Hepatocyte (in vitro differentiated cells): ENCODE measurements around the gene LIN7B. TPM values are rescaled to one million over a fixed set of nuclear protein-coding genes. Genes with fewer than 3 reads are reported as not detected.

Source experiments
- DNase-seq: peaks from one replicate; pipeline ENCODE4 v3.0.0-alpha.2; 2016; ENCODE audit warnings: low spot score
- H2AFZ ChIP-seq: fragments of 200-600 bp; sonication (generic); 2 replicates; pipeline ENCODE4 v1.6.0; 2016; ENCODE audit warnings: antibody characterized with exemption, mild to moderate bottlenecking
- H3K27ac ChIP-seq: fragments of 200-600 bp; sonication (generic); 2 replicates; pipeline ENCODE4 v1.5.1; 2016; ENCODE audit warnings: mild to moderate bottlenecking
- H3K27me3 ChIP-seq: fragments of 200-600 bp; sonication (generic); 2 replicates; pipeline ENCODE4 v1.6.1; 2016
- H3K36me3 ChIP-seq: fragments of 200-600 bp; sonication (generic); replicated peaks from 2 replicates; pipeline ENCODE4 v1.5.1; 2016; ENCODE audit warnings: low read depth; ENCODE audit not compliant: insufficient read depth
- H3K4me1 ChIP-seq: fragments of 200-600 bp; sonication (generic); 2 replicates; pipeline ENCODE4 v1.5.1; 2016; ENCODE audit warnings: mild to moderate bottlenecking, moderate library complexity; ENCODE audit not compliant: insufficient read depth
- H3K4me2 ChIP-seq: fragments of 200-600 bp; sonication (generic); 2 replicates; pipeline ENCODE4 v1.6.0; 2016
- H3K4me3 ChIP-seq: fragments of 200-600 bp; sonication (generic); 2 replicates; pipeline ENCODE4 v1.5.1; 2016; ENCODE audit warnings: mild to moderate bottlenecking
- H3K79me2 ChIP-seq: fragments of 200-600 bp; sonication (generic); 2 replicates; pipeline ENCODE4 v1.6.0; 2017; ENCODE audit warnings: mild to moderate bottlenecking
- H3K9me2 ChIP-seq: fragments of 200-600 bp; sonication (generic); replicated peaks from 2 replicates; pipeline ENCODE4 v1.6.0; 2017; ENCODE audit warnings: mild to moderate bottlenecking; ENCODE audit not compliant: insufficient read depth
- H3K9me3 ChIP-seq: fragments of 200-600 bp; sonication (generic); 2 replicates; pipeline ENCODE4 v1.5.1; 2016; ENCODE audit warnings: low read depth, mild to moderate bottlenecking
- H4K20me1 ChIP-seq: fragments of 200-600 bp; sonication (generic); 2 replicates; pipeline ENCODE4 v1.6.0; 2016; ENCODE audit warnings: mild to moderate bottlenecking; ENCODE audit not compliant: insufficient read depth, poor library complexity, severe bottlenecking
- EZH2 ChIP-seq: fragments of 200-600 bp; sonication (generic); IDR thresholded peaks from 2 replicates; pipeline ENCODE4 v1.6.1; 2016; ENCODE audit warnings: antibody characterized with exemption, mild to moderate bottlenecking, borderline replicate concordance
- EZH2phosphoT487 ChIP-seq: fragments of 200-600 bp; sonication (generic); IDR thresholded peaks from one replicate; pipeline ENCODE4 v1.6.1; 2018; ENCODE audit warnings: antibody characterized with exemption, mild to moderate bottlenecking, low read depth, moderate library complexity; ENCODE audit not compliant: unreplicated experiment, severe bottlenecking
- WGBS: methylation state at CpG from one replicate; pipeline ENCODE4 v1.1.6; 2016; ENCODE audit warnings: low lambda C conversion rate; ENCODE audit errors: missing lambda C conversion rate; 5-methylcytosine and 5-hydroxymethylcytosine counted together
- polyA plus RNA-seq: library from polyadenylated mRNA; unstranded; fragments of >200 nt; fragmentation: Nextera tagmentation; extraction: Ambion mirVana; gene quantifications from 2 replicates; pipeline ENCODE4 v1.2.1, GENCODE V29; 2016
- total RNA-seq: library from RNA; depleted of rRNA; stranded (reverse); fragments of >200 nt; gene quantifications from 2 replicates; pipeline ENCODE4 v1.2.3, GENCODE V29; 2014
- TF ChIP-seq, protein P1 (sequence below): fragments of 200-600 bp; sonication (generic); IDR thresholded peaks from 2 replicates; pipeline ENCODE4 v1.5.1; 2016; ENCODE audit warnings: antibody characterized with exemption, mild to moderate bottlenecking; ENCODE audit not compliant: poor library complexity

LIN7B gene
- total and polyA plus RNA-seq, 2 experiments from 2014 or later, result 8.7 to 18.0 TPM

DNA sequence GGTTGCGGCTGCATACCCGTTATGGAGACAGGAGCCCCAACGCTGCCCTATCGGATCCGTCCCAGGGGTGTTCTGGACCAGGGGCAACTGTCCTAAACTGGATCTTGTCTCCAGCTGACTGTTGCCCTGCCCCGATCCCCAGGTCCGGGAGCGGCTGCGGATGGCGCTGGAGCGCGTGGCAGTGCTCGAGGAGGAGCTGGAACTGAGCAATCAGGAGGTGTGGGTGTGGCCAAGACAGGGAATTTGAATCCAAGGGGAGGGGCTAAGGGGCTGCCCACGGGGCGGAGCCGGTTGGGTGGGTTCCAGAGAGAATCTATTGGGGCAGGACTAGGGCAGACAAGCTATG, 15.0 kb downstream of the LIN7B start:
- H4K20me1 ChIP-seq, result no peaks in the 10 kb centered on the region
- H3K27ac ChIP-seq, result no peak overlapping the region
- no peak overlapping the region for H2AFZ ChIP-seq
- no peak overlapping the region for H3K4me3 ChIP-seq
- H3K36me3 ChIP-seq, result no peaks in the 10 kb centered on the region
- no peak for DNase-seq
- H3K9me3 ChIP-seq, result no peaks in the 10 kb centered on the region
- no peaks in the 10 kb centered on the region for H3K4me1 ChIP-seq
- H3K9me2 ChIP-seq, result no peaks in the 10 kb centered on the region
- H3K79me2 ChIP-seq, result no peaks in the 10 kb centered on the region
- no peaks in the 10 kb centered on the region for H3K27me3 ChIP-seq
- TF ChIP-seq EZH2, result no peak
- TF ChIP-seq, protein P1, sequence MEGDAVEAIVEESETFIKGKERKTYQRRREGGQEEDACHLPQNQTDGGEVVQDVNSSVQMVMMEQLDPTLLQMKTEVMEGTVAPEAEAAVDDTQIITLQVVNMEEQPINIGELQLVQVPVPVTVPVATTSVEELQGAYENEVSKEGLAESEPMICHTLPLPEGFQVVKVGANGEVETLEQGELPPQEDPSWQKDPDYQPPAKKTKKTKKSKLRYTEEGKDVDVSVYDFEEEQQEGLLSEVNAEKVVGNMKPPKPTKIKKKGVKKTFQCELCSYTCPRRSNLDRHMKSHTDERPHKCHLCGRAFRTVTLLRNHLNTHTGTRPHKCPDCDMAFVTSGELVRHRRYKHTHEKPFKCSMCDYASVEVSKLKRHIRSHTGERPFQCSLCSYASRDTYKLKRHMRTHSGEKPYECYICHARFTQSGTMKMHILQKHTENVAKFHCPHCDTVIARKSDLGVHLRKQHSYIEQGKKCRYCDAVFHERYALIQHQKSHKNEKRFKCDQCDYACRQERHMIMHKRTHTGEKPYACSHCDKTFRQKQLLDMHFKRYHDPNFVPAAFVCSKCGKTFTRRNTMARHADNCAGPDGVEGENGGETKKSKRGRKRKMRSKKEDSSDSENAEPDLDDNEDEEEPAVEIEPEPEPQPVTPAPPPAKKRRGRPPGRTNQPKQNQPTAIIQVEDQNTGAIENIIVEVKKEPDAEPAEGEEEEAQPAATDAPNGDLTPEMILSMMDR, result no peak
- no peak for TF ChIP-seq EZH2phosphoT487
- 81% methylated on average over 15 of the region's 16 CpGs for WGBS
- no peak overlapping the region for H3K4me2 ChIP-seq

DNA sequence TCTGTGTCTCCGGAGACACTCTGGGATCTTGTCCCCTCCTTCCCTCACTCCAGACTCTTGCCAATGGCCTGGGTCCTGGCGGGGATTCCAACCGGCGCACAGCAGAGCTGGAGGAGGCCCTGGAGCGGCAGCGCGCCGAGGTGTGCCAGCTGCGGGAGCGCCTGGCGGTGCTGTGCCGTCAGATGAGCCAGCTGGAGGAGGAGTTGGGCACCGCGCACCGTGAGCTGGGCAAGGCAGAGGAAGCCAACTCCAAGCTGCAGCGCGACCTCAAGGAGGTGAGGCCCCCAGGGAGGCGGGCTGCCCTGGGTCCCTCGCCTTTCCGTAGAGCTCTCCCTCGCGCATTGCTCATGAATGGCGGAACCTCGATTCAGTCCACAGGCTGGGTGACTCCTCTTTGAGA, 16.2 kb downstream of the LIN7B start:
- TF ChIP-seq EZH2phosphoT487, result no peak
- no peak overlapping the region for H3K27ac ChIP-seq
- H3K27me3 ChIP-seq, result no peaks in the 10 kb centered on the region
- no peak overlapping the region for H3K4me2 ChIP-seq
- H3K79me2 ChIP-seq, result no peaks in the 10 kb centered on the region
- H2AFZ ChIP-seq, result no peak overlapping the region
- H3K4me3 ChIP-seq, result no peak overlapping the region
- H3K36me3 ChIP-seq, result no peaks in the 10 kb centered on the region
- H3K9me2 ChIP-seq, result no peaks in the 10 kb centered on the region
- H4K20me1 ChIP-seq, result no peaks in the 10 kb centered on the region
- WGBS, result 97% methylated on average over 24 of the region's 24 CpGs
- no peaks in the 10 kb centered on the region for H3K4me1 ChIP-seq
- no peak for DNase-seq
- no peaks in the 10 kb centered on the region for H3K9me3 ChIP-seq

DNA sequence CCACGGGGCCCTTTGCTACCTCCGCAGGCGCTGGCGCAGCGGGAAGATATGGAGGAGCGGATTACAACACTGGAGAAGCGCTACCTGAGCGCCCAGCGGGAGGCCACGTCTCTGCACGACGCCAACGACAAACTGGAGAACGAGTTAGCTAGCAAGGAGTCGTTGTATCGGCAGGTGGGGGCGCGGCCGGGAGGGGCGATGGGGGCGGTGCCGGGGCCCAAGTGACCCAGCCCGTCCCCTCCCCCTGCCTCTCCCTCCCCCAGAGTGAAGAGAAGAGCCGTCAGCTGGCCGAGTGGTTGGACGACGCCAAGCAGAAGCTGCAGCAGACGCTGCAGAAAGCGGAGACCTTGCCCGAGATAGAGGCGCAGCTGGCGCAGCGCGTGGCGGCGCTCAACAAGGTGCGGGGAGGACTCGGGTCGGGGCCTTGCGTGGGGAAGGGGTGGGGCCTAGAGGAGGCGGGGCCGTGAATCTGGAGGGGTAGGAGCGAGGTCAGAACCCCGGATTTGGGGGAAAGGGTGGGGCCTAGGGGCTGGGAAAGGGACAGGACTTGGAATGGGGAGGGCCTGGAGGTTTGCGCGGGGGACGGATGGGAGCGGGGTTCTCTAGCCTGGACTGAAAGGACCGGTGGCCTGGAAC, 18.9 kb downstream of the LIN7B start:
- H3K27ac ChIP-seq, result no peak overlapping the region
- WGBS, result 42% methylated on average over 23 of the region's 49 CpGs

More for the DNA sequence above, 18.9 kb downstream of the LIN7B start:
- H3K27me3 ChIP-seq, result no peaks in the 10 kb centered on the region
- H2AFZ ChIP-seq, result no peak overlapping the region
- H3K9me3 ChIP-seq, result no peaks in the 10 kb centered on the region
- no peaks in the 10 kb centered on the region for H3K36me3 ChIP-seq
- H3K79me2 ChIP-seq, result no peaks in the 10 kb centered on the region
- H3K4me3 ChIP-seq, result no peak overlapping the region
- H3K4me2 ChIP-seq, result peak overlapping the region; percentile 62
- no peaks in the 10 kb centered on the region for H4K20me1 ChIP-seq
- DNase-seq, result no peak
- no peaks in the 10 kb centered on the region for H3K4me1 ChIP-seq
- no peaks in the 10 kb centered on the region for H3K9me2 ChIP-seq
- TF ChIP-seq EZH2phosphoT487, result no peak
- TF ChIP-seq, protein P1, result no peak
- no peak for TF ChIP-seq EZH2
